Parathyroid adenoma (tissue), 2 donors: Measurements from ENCODE around the gene DENND5A.

Experiments used
- H2AFZ ChIP-seq: fragments of 300-600 bp; sonication (generic); one replicate; pipeline ENCODE4 v1.7.0; 2017; ENCODE audit warnings: antibody characterized with exemption, mild to moderate bottlenecking
- H3K27ac ChIP-seq: fragments of 300-600 bp; sonication (generic); one replicate; pipeline ENCODE4 v1.7.0; 2017
- H3K27me3 ChIP-seq: fragments of 300-600 bp; sonication (generic); one replicate; pipeline ENCODE4 v1.7.0; 2017; ENCODE audit warnings: low read length; ENCODE audit not compliant: control insufficient read depth, insufficient read depth
- H3K36me3 ChIP-seq: fragments of 300-600 bp; sonication (generic); one replicate; pipeline ENCODE4 v1.7.0; 2017; ENCODE audit warnings: low read length; ENCODE audit not compliant: control insufficient read depth, insufficient read depth
- H3K4me1 ChIP-seq: fragments of 300-600 bp; sonication (generic); one replicate; pipeline ENCODE4 v1.7.0; 2017; ENCODE audit warnings: control low read depth
- H3K4me2 ChIP-seq: fragments of 300-600 bp; sonication (generic); one replicate; pipeline ENCODE4 v1.7.0; 2017; ENCODE audit warnings: low read length
- H3K4me3 ChIP-seq: fragments of 300-600 bp; sonication (generic); one replicate; pipeline ENCODE4 v1.7.0; 2017; ENCODE audit warnings: low read depth, low read length
- H3K79me2 ChIP-seq: fragments of 300-600 bp; sonication (generic); one replicate; pipeline ENCODE4 v1.7.0; 2017; ENCODE audit warnings: control low read depth
- H3K9ac ChIP-seq: fragments of 300-600 bp; sonication (generic); one replicate; pipeline ENCODE4 v1.7.0; 2017; ENCODE audit warnings: mild to moderate bottlenecking
- H3K9me3 ChIP-seq: fragments of 300-600 bp; sonication (generic); one replicate; pipeline ENCODE4 v1.7.0; 2017; ENCODE audit warnings: low read length; ENCODE audit not compliant: control insufficient read depth
- CTCF ChIP-seq: fragments of 300-600 bp; sonication (generic); IDR thresholded peaks from one replicate; pipeline ENCODE4 v1.7.0; 2017; ENCODE audit warnings: antibody characterized with exemption, mild to moderate bottlenecking
- donor health status: primary hyperparathyroidism.

DENND5A gene

DNA sequence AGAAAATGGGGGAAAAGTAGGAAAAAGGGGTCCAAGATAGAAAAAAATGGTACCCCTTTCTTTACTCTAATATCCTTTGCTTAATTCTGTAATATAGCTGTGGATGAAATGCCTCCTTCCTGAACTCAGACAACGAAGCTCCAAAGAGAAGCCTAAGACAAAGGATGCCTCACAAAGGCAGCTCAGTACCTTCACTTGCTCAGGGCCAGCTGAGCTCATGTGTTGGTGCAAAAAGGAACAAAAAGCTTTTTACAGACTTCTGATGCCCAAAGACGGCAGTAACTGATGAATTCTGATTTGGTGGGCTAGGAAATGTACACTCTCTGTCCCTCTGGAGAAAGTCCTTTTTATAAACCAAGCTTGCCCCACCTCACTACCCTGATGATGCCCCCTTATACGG, 77.5 kb downstream of the DENND5A start:
- TF ChIP-seq CTCF: no peak
- Histone ChIP-seq H3K36me3 (no peaks in the 10 kb centered on the region), H2AFZ (no peak overlapping the region), H3K4me3 (no peak overlapping the region), H3K4me2 (no peak overlapping the region), H3K79me2 (no peaks in the 10 kb centered on the region), H3K27me3 (no peaks in the 10 kb centered on the region), H3K9ac (no peak overlapping the region), H3K4me1 (no peaks in the 10 kb centered on the region), H3K27ac (no peak overlapping the region), H3K9me3 (no peaks in the 10 kb centered on the region)

GRCh38 chr11:9184516-9184915, 80.6 kb downstream of the DENND5A start:
- no peaks in the 10 kb centered on the region for H3K4me1 ChIP-seq
- H2AFZ ChIP-seq: no peak overlapping the region
- no peak overlapping the region for H3K4me2 ChIP-seq
- no peak for TF ChIP-seq CTCF
- no peaks in the 10 kb centered on the region for H3K79me2 ChIP-seq
- no peak overlapping the region for H3K27ac ChIP-seq
- H3K9ac ChIP-seq: no peak overlapping the region
- no peaks in the 10 kb centered on the region for H3K36me3 ChIP-seq
- H3K4me3 ChIP-seq: no peak overlapping the region
- no peaks in the 10 kb centered on the region for H3K9me3 ChIP-seq
- H3K27me3 ChIP-seq: no peaks in the 10 kb centered on the region

DNA sequence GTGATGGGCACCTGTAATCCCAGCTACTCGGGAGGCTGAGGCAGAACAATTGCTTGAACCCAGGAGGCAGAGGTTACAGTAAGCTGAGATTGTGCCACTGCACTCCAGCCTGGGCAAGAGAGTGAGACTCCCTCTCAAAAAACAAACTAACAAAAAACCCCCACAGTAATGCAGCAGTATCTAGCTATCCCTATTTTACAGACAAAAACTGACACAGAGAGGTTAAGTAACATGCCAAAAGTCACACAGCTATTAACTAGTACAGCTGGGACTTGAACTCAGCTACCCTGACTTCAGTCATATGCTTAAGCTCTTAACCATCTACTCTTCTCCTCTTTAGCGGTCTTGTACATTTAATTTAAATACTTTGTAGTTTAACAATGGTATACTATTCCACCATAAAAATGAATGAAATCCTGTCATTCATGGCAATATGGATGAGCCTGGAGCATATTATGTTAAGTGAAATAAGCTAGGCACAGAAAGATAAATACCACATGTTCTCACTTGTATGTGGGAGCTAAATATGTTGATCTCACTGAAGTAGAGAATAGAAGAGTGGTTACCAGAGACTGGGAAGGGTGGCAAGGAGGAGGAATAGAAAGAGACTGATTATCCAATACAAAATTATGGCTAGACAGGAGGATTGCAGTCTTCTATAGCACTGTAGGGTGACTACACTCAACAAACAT, 82.8 kb downstream of the DENND5A start:
- Histone ChIP-seq H3K4me1 (peaks cover 3% of the 10 kb centered on the region), H2AFZ (no peak overlapping the region), H3K36me3 (no peaks in the 10 kb centered on the region), H3K4me2 (no peak overlapping the region), H3K27me3 (no peaks in the 10 kb centered on the region), H3K9me3 (no peaks in the 10 kb centered on the region), H3K79me2 (no peaks in the 10 kb centered on the region), H3K27ac (no peak overlapping the region), H3K9ac (no peak overlapping the region), H3K4me3 (no peak overlapping the region)
- TF ChIP-seq CTCF: no peak

DNA sequence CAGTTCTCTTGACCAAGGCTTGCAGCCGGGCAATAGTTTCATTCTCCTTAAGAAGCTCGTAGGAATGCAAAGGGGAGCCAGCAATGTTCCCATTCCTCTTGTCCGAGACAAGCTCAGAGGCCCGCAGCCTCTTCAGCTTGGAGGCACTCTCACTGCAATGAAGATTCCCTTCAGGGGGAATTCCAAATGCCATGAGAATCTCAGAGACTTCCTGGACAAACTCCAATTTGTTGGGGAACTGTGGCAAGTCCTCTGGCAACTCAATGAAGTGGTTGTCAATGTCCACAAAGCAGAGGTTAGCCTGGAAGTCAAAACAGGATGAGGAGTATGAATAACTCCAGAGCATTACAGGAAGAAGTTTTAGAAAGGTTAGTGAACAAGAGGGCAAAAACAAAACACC, 84.4 kb downstream of the DENND5A start:
- Histone ChIP-seq H3K79me2 (no peaks in the 10 kb centered on the region), H2AFZ (no peak overlapping the region), H3K4me3 (no peak overlapping the region), H3K4me2 (no peak overlapping the region), H3K27me3 (no peaks in the 10 kb centered on the region), H3K4me1 (peaks cover 3% of the 10 kb centered on the region), H3K9me3 (no peaks in the 10 kb centered on the region), H3K36me3 (no peaks in the 10 kb centered on the region), H3K27ac (no peak overlapping the region), H3K9ac (no peak overlapping the region)
- TF ChIP-seq CTCF: no peak

DNA sequence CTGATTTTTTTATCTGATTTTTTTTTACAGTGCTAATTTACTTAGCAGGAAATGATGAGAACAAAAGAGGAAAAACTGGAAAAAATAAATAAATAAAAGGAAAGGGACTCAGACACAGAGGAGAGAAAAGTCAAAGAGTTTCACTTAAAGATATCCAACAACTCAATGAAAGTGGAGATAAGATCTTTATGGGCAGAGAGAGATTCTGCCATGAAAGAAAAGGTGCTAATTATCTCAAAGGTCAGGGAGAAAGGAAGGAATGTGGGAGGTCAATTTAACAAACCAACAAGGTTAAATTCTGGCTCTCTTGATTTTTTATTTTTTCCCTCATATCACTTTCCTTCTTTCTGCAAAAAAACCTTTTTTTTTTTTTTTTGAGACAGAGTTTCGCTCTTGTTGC, 86.0 kb downstream of the DENND5A start:
- Histone ChIP-seq H3K27ac (no peak overlapping the region), H3K9me3 (no peaks in the 10 kb centered on the region), H3K4me3 (no peak overlapping the region), H3K27me3 (no peaks in the 10 kb centered on the region), H3K9ac (no peak overlapping the region), H3K4me1 (peaks cover 3% of the 10 kb centered on the region), H3K36me3 (no peaks in the 10 kb centered on the region), H2AFZ (no peak overlapping the region), H3K79me2 (no peaks in the 10 kb centered on the region), H3K4me2 (no peak overlapping the region)
- no peak for TF ChIP-seq CTCF
